GM12892 (cell line): ENCODE data around the gene MAP2K3.
"Not testable (repeated sequence)": the region's sequence is repeated elsewhere in the genome, so short reads cannot be mapped to it uniquely, and the experiment has no call there.

Source experiments
- POLR2A ChIP-seq: IDR thresholded peaks from 2 replicates; pipeline ENCODE4 v1.6.1; 2011; ENCODE audit warnings: low read depth, low read length, control low read depth
- POLR2AphosphoS5 ChIP-seq: IDR thresholded peaks from 2 replicates; pipeline ENCODE4 v1.6.1; 2011; ENCODE audit warnings: low read depth, low read length, control low read depth
- TAF1 ChIP-seq: IDR thresholded peaks from 2 replicates; pipeline ENCODE4 v1.6.1; 2011; ENCODE audit warnings: low read depth, mild to moderate bottlenecking, control low read depth, low read length, borderline replicate concordance

- not testable (repeated sequence) for TF ChIP-seq POLR2A, POLR2AphosphoS5, TAF1
Observed at GRCh38 chr17:21305431-21306180, 21.1 kb downstream of the MAP2K3 start.
